HUES6 (cell line): ENCODE results near the gene EML1.
A peak's percentile ranks its signal among the peaks of the same experiment; 100 is the strongest.

ENCODE experiments used
- H3K27ac ChIP-seq: 2 replicates; pipeline ENCODE4 v1.7.0; 2013; ENCODE audit warnings: low read depth, mild to moderate bottlenecking, low read length, inconsistent platforms
- H3K27me3 ChIP-seq: 2 replicates; pipeline ENCODE4 v1.6.1; 2013; ENCODE audit warnings: low read length; ENCODE audit not compliant: control insufficient read depth, insufficient read depth
- H3K36me3 ChIP-seq: 2 replicates; pipeline ENCODE4 v1.6.1; 2013; ENCODE audit warnings: low read length; ENCODE audit not compliant: control insufficient read depth, insufficient read depth
- H3K4me1 ChIP-seq: 2 replicates; pipeline ENCODE4 v1.6.1; 2013; ENCODE audit warnings: low read length; ENCODE audit not compliant: control insufficient read depth, insufficient read depth
- H3K4me3 ChIP-seq: 2 replicates; pipeline ENCODE4 v1.5.1; 2013; ENCODE audit warnings: low read depth, low read length
- H3K9ac ChIP-seq: one replicate; pipeline ENCODE4 v1.6.1; 2013; ENCODE audit warnings: mild to moderate bottlenecking, low read length
- H3K9me3 ChIP-seq: 2 replicates; pipeline ENCODE4 v1.6.1; 2013; ENCODE audit warnings: low read depth, low read length; ENCODE audit not compliant: control insufficient read depth, insufficient read depth

Gene EML1

GRCh38 chr14:99888149-99888548, 94.9 kb downstream of the EML1 start:
- no peaks in the 10 kb centered on the region for H3K9me3 ChIP-seq

GRCh38 chr14:99889268-99889667, 96.1 kb downstream of the EML1 start:
- Histone ChIP-seq H3K36me3 (no peaks in the 10 kb centered on the region), H3K4me3 (no peak overlapping the region; the same call in 1 of the 2 replicates), H3K27me3 (0 out of 2 replicates have a peak, but pooled peaks cover 3% of the 10 kb centered on the region), H3K9ac (peak overlapping the region; percentile 44), H3K4me1 (peaks cover 29% of the 10 kb centered on the region), H3K9me3 (no peaks in the 10 kb centered on the region), H3K27ac (peak overlapping the region; percentile 54; the same call in 1 of the 2 replicates)

More at GRCh38 chr14:99888149-99888548, 94.9 kb downstream of the EML1 start:
- no peak overlapping the region for H3K4me3 ChIP-seq
- no peak overlapping the region for H3K27ac ChIP-seq
- no peaks in the 10 kb centered on the region for H3K36me3 ChIP-seq
- 0 out of 2 replicates have a peak, but pooled peaks cover 3% of the 10 kb centered on the region for H3K27me3 ChIP-seq
- peaks cover 34% of the 10 kb centered on the region for H3K4me1 ChIP-seq
- no peak overlapping the region for H3K9ac ChIP-seq

GRCh38 chr14:99891266-99891665, 98.1 kb downstream of the EML1 start:
- H3K27ac ChIP-seq = no peak overlapping the region
- no peak overlapping the region for H3K4me3 ChIP-seq
- H3K9ac ChIP-seq = no peak overlapping the region
- peaks cover 31% of the 10 kb centered on the region for H3K4me1 ChIP-seq
- H3K27me3 ChIP-seq = 0 out of 2 replicates have a peak, but pooled peaks cover 3% of the 10 kb centered on the region
- H3K36me3 ChIP-seq = no peaks in the 10 kb centered on the region
- H3K9me3 ChIP-seq = no peaks in the 10 kb centered on the region

GRCh38 chr14:99891900-99892299, 98.7 kb downstream of the EML1 start:
- peaks cover 31% of the 10 kb centered on the region for H3K4me1 ChIP-seq
- no peak overlapping the region for H3K4me3 ChIP-seq
- H3K36me3 ChIP-seq = no peaks in the 10 kb centered on the region
- H3K9me3 ChIP-seq = no peaks in the 10 kb centered on the region
- no peak overlapping the region for H3K9ac ChIP-seq
- H3K27me3 ChIP-seq = 0 out of 2 replicates have a peak, but pooled peaks cover under 1% of the 10 kb centered on the region
- H3K27ac ChIP-seq = no peak overlapping the region

- Histone ChIP-seq H3K27me3 (no peaks in the 10 kb centered on the region), H3K27ac (no peak overlapping the region), H3K9ac (no peak overlapping the region), H3K4me1 (peaks cover 31% of the 10 kb centered on the region), H3K9me3 (no peaks in the 10 kb centered on the region), H3K36me3 (no peaks in the 10 kb centered on the region), H3K4me3 (no peak overlapping the region)
These were observed 99.2 kb downstream of the EML1 start for GRCh38 chr14:99892406-99892805.

- H3K9me3 ChIP-seq = no peaks in the 10 kb centered on the region
- H3K27ac ChIP-seq = no peak overlapping the region
- H3K36me3 ChIP-seq = peaks cover 7% of the 10 kb centered on the region
- no peak overlapping the region for H3K4me3 ChIP-seq
- H3K27me3 ChIP-seq = no peaks in the 10 kb centered on the region
- H3K4me1 ChIP-seq = peaks cover 9% of the 10 kb centered on the region; the same call in 1 of the 2 replicates
- no peak overlapping the region for H3K9ac ChIP-seq
These were observed 103.1 kb downstream of the EML1 start for GRCh38 chr14:99896361-99896760.

- peaks cover 3% of the 10 kb centered on the region for H3K9me3 ChIP-seq
- no peaks in the 10 kb centered on the region for H3K27me3 ChIP-seq
- H3K9ac ChIP-seq = no peak overlapping the region
- H3K4me1 ChIP-seq = no peaks in the 10 kb centered on the region
- no peak overlapping the region for H3K4me3 ChIP-seq
- peaks cover 37% of the 10 kb centered on the region for H3K36me3 ChIP-seq
- no peak overlapping the region for H3K27ac ChIP-seq
These were observed 106.5 kb downstream of the EML1 start for GRCh38 chr14:99899578-99900178.

- peaks cover 41% of the 10 kb centered on the region for H3K36me3 ChIP-seq
- no peak overlapping the region for H3K27ac ChIP-seq
- no peaks in the 10 kb centered on the region for H3K4me1 ChIP-seq
- peaks cover 3% of the 10 kb centered on the region for H3K9me3 ChIP-seq
- no peak overlapping the region for H3K4me3 ChIP-seq
- H3K27me3 ChIP-seq = no peaks in the 10 kb centered on the region
- H3K9ac ChIP-seq = no peak overlapping the region
These were observed 109.7 kb downstream of the EML1 start for GRCh38 chr14:99902925-99903324.

- no peak overlapping the region for H3K4me3 ChIP-seq
- H3K27ac ChIP-seq = no peak overlapping the region
- no peaks in the 10 kb centered on the region for H3K27me3 ChIP-seq
- H3K9ac ChIP-seq = no peak overlapping the region
- H3K9me3 ChIP-seq = peaks cover 3% of the 10 kb centered on the region
- peaks cover 43% of the 10 kb centered on the region for H3K36me3 ChIP-seq
- H3K4me1 ChIP-seq = no peaks in the 10 kb centered on the region
These were observed 111.3 kb downstream of the EML1 start for GRCh38 chr14:99904506-99904905.

GRCh38 chr14:99905121-99905520, 111.9 kb downstream of the EML1 start:
- Histone ChIP-seq H3K4me3 (no peak overlapping the region), H3K27ac (no peak overlapping the region), H3K9me3 (peaks cover 3% of the 10 kb centered on the region), H3K36me3 (peaks cover 45% of the 10 kb centered on the region), H3K4me1 (no peaks in the 10 kb centered on the region), H3K27me3 (no peaks in the 10 kb centered on the region), H3K9ac (no peak overlapping the region)

- H3K9me3 ChIP-seq = peaks cover 3% of the 10 kb centered on the region; the same call in 1 of the 2 replicates
- H3K4me3 ChIP-seq = no peak overlapping the region
- H3K27ac ChIP-seq = no peak overlapping the region
- H3K9ac ChIP-seq = no peak overlapping the region
- H3K27me3 ChIP-seq = no peaks in the 10 kb centered on the region
- H3K4me1 ChIP-seq = no peaks in the 10 kb centered on the region
- peaks cover 42% of the 10 kb centered on the region for H3K36me3 ChIP-seq
These were observed 114.8 kb downstream of the EML1 start for GRCh38 chr14:99907761-99908652.
